LNCaP clone FGC (cell line): ENCODE data around the gene POLE.

ENCODE experiments used
- DNase-seq: peaks from one replicate; pipeline ENCODE4 v3.0.0-alpha.2; 2011; ENCODE audit warnings: low read depth
- H3K4me3 ChIP-seq: 2 replicates; pipeline ENCODE4 v1.5.1; 2011; ENCODE audit warnings: mild to moderate bottlenecking, low read depth, low read length, control low read depth
- TF ChIP-seq, protein P1 (sequence below): IDR thresholded peaks from 2 replicates; pipeline ENCODE4 v1.5.1; 2012; ENCODE audit warnings: mild to moderate bottlenecking; ENCODE audit not compliant: control insufficient read depth, insufficient read depth; ENCODE audit errors: extremely low read depth

Gene POLE

DNA sequence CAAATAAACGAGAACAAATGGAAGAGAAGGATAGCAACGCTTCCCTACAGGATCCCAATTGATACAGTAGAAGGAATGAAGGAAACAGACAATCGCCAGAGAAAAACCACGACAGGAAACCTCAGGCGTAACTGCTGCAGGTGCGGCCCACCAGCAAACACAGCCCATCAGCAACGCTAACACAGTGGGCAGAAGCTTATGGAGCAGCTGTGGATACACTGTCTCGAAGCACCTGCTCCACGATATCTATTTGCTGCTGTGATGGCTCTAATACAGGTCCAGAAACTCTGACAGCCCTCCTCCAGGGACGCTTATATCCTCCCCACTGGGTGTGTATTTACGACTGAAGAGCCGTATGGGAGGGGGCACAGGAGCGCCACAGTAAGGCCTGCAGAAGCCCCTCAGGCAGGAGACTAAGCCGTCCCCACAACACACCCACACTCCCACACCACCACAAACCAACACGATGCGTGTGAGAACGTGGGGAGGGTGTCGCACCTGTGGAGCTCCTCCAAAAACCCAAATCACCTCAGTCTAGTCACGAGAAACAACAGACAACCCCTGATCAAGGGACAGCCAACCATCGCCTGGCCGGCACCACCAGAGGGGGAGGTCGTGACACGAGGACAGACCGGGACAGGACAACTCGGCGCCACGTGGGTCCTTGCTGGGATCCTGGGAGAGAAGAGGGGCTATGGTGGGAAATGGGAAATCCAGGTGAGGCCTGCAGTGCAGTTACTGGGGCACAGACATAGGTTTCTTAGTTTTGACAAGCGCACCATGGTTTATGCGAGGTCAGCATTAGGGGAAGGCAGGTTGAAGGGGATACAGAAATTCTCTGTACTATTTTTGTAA, 24.0 kb downstream of the POLE start:
- H3K4me3 ChIP-seq = no peak overlapping the region
- TF ChIP-seq, protein P1, sequence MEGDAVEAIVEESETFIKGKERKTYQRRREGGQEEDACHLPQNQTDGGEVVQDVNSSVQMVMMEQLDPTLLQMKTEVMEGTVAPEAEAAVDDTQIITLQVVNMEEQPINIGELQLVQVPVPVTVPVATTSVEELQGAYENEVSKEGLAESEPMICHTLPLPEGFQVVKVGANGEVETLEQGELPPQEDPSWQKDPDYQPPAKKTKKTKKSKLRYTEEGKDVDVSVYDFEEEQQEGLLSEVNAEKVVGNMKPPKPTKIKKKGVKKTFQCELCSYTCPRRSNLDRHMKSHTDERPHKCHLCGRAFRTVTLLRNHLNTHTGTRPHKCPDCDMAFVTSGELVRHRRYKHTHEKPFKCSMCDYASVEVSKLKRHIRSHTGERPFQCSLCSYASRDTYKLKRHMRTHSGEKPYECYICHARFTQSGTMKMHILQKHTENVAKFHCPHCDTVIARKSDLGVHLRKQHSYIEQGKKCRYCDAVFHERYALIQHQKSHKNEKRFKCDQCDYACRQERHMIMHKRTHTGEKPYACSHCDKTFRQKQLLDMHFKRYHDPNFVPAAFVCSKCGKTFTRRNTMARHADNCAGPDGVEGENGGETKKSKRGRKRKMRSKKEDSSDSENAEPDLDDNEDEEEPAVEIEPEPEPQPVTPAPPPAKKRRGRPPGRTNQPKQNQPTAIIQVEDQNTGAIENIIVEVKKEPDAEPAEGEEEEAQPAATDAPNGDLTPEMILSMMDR = no peak
- no peak for DNase-seq

DNA sequence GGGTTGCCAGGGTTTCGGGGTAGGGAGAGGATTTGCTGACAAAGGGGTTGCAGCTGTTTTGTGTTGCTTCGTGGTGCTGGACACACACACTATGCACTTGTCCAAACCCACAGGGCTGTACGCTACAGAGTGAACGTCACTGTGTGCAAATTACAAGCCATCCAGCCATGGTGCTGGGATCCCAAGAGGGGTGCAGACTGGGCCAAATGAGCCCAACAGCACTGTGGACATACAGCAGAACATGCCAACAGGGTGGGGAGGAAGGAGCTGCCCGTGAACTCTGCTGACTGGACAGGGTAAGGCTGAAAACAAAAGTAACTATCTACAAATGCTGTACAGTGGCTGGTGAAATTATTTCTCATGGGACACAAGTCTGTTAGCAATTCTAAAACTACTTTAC, 25.2 kb downstream of the POLE start:
- H3K4me3 ChIP-seq = no peak overlapping the region
- TF ChIP-seq, protein P1 = no peak
- DNase-seq = no peak

DNA sequence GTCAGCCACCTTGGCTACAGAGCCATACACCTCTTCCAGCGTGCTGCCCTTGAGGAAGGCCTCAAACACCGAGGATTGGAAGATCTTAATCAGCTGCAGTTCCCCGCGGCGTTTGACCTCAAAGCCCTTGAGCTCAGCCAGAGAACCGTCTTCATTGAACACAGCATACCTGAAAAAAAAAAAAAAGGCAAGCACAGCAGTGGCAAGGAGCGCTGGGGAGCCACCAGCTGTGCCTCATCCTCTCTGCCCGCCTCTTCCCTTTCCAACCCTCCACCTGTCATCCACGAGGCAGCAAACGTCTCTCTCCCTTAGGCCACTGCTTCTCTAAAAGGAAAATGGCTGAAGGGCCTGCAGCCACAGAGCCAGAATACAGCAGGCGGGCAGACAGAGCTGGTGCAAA, 26.1 kb downstream of the POLE start:
- DNase-seq = no peak
- TF ChIP-seq, protein P1 = no peak
- H3K4me3 ChIP-seq = no peak overlapping the region

DNA sequence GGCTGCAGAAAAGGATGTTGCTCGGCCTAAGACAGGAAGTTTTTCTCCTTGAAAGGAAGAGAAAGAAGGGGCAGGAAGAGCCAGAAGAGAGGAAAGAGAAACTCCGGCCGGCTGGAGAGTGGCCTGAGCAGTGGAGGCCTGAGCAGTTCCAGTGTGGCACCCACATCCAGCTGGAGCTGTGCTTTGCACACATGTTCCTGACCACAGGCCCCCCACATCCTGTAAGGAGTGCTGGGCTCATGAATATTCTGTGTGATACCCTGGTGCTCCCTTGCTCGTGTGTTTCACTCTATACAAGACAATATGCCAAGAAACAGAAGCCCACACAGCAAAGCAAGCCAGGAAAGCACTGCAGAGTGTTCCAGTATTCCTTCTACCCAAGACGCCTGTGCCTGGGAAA, 27.1 kb downstream of the POLE start:
- no peak for DNase-seq
- TF ChIP-seq, protein P1 = no peak
- no peak overlapping the region for H3K4me3 ChIP-seq

DNA sequence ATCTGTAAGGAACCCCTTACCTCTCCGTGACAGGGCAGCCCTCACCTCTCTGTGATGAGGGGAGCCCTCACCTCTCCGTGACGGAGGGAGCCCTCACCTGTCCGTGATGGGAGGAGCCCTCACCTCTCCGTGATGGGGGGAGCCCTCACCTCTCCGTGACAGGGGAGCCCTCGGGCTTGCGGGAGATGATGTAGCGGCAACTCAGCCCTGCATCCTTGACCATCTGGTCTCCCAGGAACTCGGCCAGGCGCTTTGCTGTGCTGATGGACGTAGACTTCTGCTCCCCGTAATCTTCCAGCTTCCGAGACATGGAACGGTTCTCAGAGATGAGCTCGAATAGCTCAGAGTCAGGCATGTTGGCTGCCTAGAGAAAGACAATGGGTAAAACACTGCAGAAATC, 28.0 kb downstream of the POLE start:
- no peak overlapping the region for H3K4me3 ChIP-seq
- DNase-seq = no peak
- TF ChIP-seq, protein P1 = no peak

DNA sequence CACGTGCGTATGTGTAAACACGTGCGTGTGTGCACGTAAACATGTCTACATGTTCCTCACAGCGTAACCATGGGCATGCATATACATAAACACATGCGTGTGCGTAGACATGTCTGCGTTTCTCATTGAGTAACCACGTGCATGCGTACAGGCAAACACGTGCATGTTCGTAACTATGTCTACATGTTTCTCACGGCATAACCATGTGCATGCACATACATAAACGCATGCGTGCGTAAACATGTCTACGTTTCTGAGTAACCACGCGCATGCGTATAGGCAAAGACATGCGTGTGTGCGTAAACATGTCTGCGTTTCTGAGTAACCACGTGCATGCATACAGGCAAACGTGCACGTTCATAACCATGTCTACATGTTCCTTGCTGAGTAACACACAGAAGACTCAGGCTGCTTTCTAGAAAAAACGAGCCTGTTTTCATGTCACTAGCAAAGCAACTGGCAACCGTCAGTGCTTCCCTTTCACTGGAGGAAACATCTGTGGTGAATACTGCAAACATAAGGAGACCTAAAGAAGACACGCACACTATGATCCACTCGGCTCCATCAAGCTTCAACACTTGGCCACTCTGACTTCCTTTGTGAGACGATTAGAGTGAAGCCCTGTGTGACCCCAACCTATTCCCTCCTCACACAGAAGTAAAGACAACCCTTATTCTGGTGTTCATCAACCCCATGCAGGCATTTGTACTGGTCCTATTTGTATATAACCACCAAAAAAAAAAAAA, 28.8 kb downstream of the POLE start:
- no peak overlapping the region for H3K4me3 ChIP-seq
- TF ChIP-seq, protein P1 = no peak
- no peak for DNase-seq
